GM12878 (cell line): ENCODE measurements around the gene CLCC1. TPM values are rescaled to one million over a fixed set of nuclear protein-coding genes. Genes with fewer than 3 reads are reported as not detected.

ENCODE experiments used
- ATAC-seq: fragments of 200-7000 bp; cut with Tn5 transposase; 3 replicates; pipeline ENCODE4 v1.9.1; 2020; ENCODE audit warnings: mild to moderate bottlenecking, moderate library complexity
- BruUV-seq: library from RNA; stranded (reverse); fragments of 400-500 nt; replicated peaks from 2 replicates; lab custom pipeline; 2021; lab: Mats Ljungman, UMichigan
- CTCF ChIA-PET: fragments of 300-600 bp; sonication (Branson Sonifier 250); formaldehyde crosslinking; extraction: SDS; loops from one replicate; lab custom pipeline; 2021; ENCODE audit warnings: inconsistent platforms; lab: Yijun Ruan, JAX
- POLR2A ChIA-PET: fragments of 350-600 bp; formaldehyde crosslinking; extraction: SDS; loops from one replicate; lab custom pipeline; 2021; ENCODE audit warnings: inconsistent platforms; lab: Charles Lee
- RAD21 ChIA-PET: fragments of 300-600 bp; sonication (Branson Sonifier 250); formaldehyde crosslinking; loops from one replicate; lab custom pipeline; 2023; ENCODE audit warnings: antibody characterized with exemption; ENCODE audit not compliant: unreplicated experiment; lab: Charles Lee
- SMC1A ChIA-PET: fragments of 300-600 bp; sonication (Branson Sonifier 250); formaldehyde crosslinking; loops from one replicate; lab custom pipeline; 2023; ENCODE audit not compliant: unreplicated experiment, uncharacterized antibody; lab: Charles Lee
- DNase-seq: peaks from one replicate; pipeline ENCODE4 v3.0.0-alpha.2; 2011; ENCODE audit warnings: low read depth, low spot score
- FAIRE-seq: peaks from 3 replicates; lab custom pipeline; 2011; peaks lifted over from hg19 to GRCh38; lab: Jason Lieb, UNC
- H2AFZ ChIP-seq: 2 replicates; pipeline ENCODE4 v1.6.0; 2011; ENCODE audit warnings: low read depth, low read length, control low read depth; ENCODE audit not compliant: control insufficient read depth
- H3K27ac ChIP-seq: 2 replicates; pipeline ENCODE4 v1.5.1; 2011; ENCODE audit warnings: control low read depth; ENCODE audit not compliant: control insufficient read depth, insufficient read depth
- H3K27me3 ChIP-seq, 2 experiments: replicated peaks in 1 of 2; 2 replicates each; pipeline versions ENCODE4 v1.6.0 to v1.6.1; 2011; ENCODE audit warnings: low read length in 1 of 2; ENCODE audit not compliant: control insufficient read depth in 2 of 2, insufficient read depth in 2 of 2
- H3K36me3 ChIP-seq, 2 experiments: 2 replicates each; pipeline ENCODE4 v1.5.1; 2011; ENCODE audit warnings: low read length in 1 of 2; ENCODE audit not compliant: control insufficient read depth in 2 of 2, insufficient read depth in 2 of 2
- H3K4me1 ChIP-seq: 2 replicates; pipeline ENCODE4 v1.6.1; 2011; ENCODE audit warnings: mild to moderate bottlenecking, low read length, moderate library complexity, mixed read lengths; ENCODE audit not compliant: control insufficient read depth, insufficient read depth
- H3K4me2 ChIP-seq: 2 replicates; pipeline ENCODE4 v1.6.0; 2011; ENCODE audit warnings: control low read depth; ENCODE audit not compliant: control insufficient read depth, insufficient read depth
- H3K4me3 ChIP-seq: fragments of 200-600 bp; sonication (generic); 2 replicates; pipeline ENCODE4 v1.5.1; 2016
- H3K79me2 ChIP-seq: 2 replicates; pipeline ENCODE4 v1.6.0; 2011; ENCODE audit warnings: low read length; ENCODE audit not compliant: control insufficient read depth, insufficient read depth
- H3K9ac ChIP-seq: 2 replicates; pipeline ENCODE4 v1.8.0; 2011; ENCODE audit warnings: low read length, control low read depth, mixed read lengths; ENCODE audit not compliant: control insufficient read depth, insufficient read depth
- H3K9me3 ChIP-seq: replicated peaks from 3 replicates; pipeline ENCODE4 v1.5.1; 2011; ENCODE audit warnings: mild to moderate bottlenecking, low read length; ENCODE audit not compliant: control insufficient read depth, insufficient read depth
- H4K20me1 ChIP-seq: 2 replicates; pipeline ENCODE4 v1.6.0; 2011; ENCODE audit not compliant: control insufficient read depth, insufficient read depth
- BHLHE40 ChIP-seq, 2 experiments: fragments of 450-650 bp in 1 of 2; IDR thresholded peaks; 2 replicates each; pipeline ENCODE4 v1.6.1; 2011 to 2017; ENCODE audit warnings: low read depth in 2 of 2, borderline replicate concordance in 1 of 2, improper control_type of control experiment in 1 of 2, low read length in 1 of 2, mild to moderate bottlenecking in 1 of 2
- EZH2 ChIP-seq: IDR thresholded peaks from 2 replicates; pipeline ENCODE4 v1.6.1; 2012; ENCODE audit warnings: low read depth, mild to moderate bottlenecking, control low read depth, inconsistent platforms, low read length, borderline replicate concordance; ENCODE audit not compliant: control insufficient read depth
- FOXM1 ChIP-seq: IDR thresholded peaks from 2 replicates; pipeline ENCODE4 v1.6.1; 2012; ENCODE audit warnings: low read depth, mild to moderate bottlenecking, inconsistent platforms, low read length, moderate library complexity
- GATAD2B ChIP-seq: fragments of 450-650 bp; conservative IDR thresholded peaks from 2 replicates; pipeline ENCODE4 v1.6.1; 2017; ENCODE audit warnings: low read depth, mild to moderate bottlenecking, moderate library complexity
- KAT2A ChIP-seq: conservative IDR thresholded peaks from 2 replicates; pipeline ENCODE4 v1.6.1; 2011; ENCODE audit warnings: low read depth, low read length; ENCODE audit not compliant: control insufficient read depth
- MEF2A ChIP-seq: IDR thresholded peaks from 2 replicates; pipeline ENCODE4 v1.6.1; 2011; ENCODE audit warnings: low read depth, mild to moderate bottlenecking, low read length, moderate library complexity; ENCODE audit not compliant: insufficient read depth
- POU2F2 ChIP-seq: IDR thresholded peaks from 3 replicates; pipeline ENCODE4 v1.6.1; 2011; ENCODE audit warnings: low read depth, mild to moderate bottlenecking, low read length, borderline replicate concordance
- RAD21 ChIP-seq: IDR thresholded peaks from 2 replicates; pipeline ENCODE4 v1.6.1; 2011; ENCODE audit warnings: mild to moderate bottlenecking, low read depth, low read length, moderate library complexity; ENCODE audit not compliant: insufficient read depth
- RAD51 ChIP-seq: fragments of 450-650 bp; IDR thresholded peaks from 2 replicates; pipeline ENCODE4 v1.6.1; 2016; ENCODE audit warnings: moderate library complexity, mild to moderate bottlenecking, inconsistent platforms
- RB1 ChIP-seq: fragments of 450-650 bp; formaldehyde crosslinking; IDR thresholded peaks from 2 replicates; pipeline ENCODE4 v1.6.1; 2017; ENCODE audit warnings: mild to moderate bottlenecking, borderline replicate concordance
- RBBP5 ChIP-seq: fragments of 200-600 bp; sonication (generic); conservative IDR thresholded peaks from 2 replicates; pipeline ENCODE4 v1.6.1; 2016
- SMAD5 ChIP-seq: IDR thresholded peaks from 2 replicates; pipeline ENCODE4 v1.6.1; 2016; ENCODE audit warnings: antibody characterized with exemption, low read depth
- YY1 ChIP-seq: IDR thresholded peaks from 2 replicates; pipeline ENCODE4 v1.6.1; 2011; ENCODE audit warnings: low read depth, mild to moderate bottlenecking, low read length
- WGBS: methylation state at CpG from one replicate; pipeline ENCODE4 v1.1.6; 2016; ENCODE audit warnings: low lambda C conversion rate; ENCODE audit not compliant: insufficient replicate concordance, insufficient coverage; ENCODE audit errors: missing lambda C conversion rate; 5-methylcytosine and 5-hydroxymethylcytosine counted together
- in situ Hi-C: fragments of 300-500 bp; cut with MboI; formaldehyde crosslinking; loops from 9 replicates; pipeline ENCODE4 v1.14.3; 2018; ENCODE audit warnings: mixed read lengths
- intact Hi-C: fragments of 100-400 bp; cut with micrococcal nuclease; formaldehyde crosslinking; loops from one replicate; pipeline ENCODE4 v1.14.2; 2022; ENCODE audit not compliant: unreplicated experiment
- polyA plus RNA-seq, 11 experiments: library from polyadenylated mRNA; depleted of rRNA in 4 of 11; unstranded in 6 of 11; stranded (reverse) in 5 of 11; fragments of >200 nt; fragmentation: Nextera tagmentation in 4 of 11; fragmentation: Illumina TruSeq in 1 of 11; extraction: Ambion mirVana in 4 of 11; extraction: Trizol in 1 of 11; gene quantifications; 1 replicate in 1 of 11; 2 replicates in 10 of 11; pipeline versions ENCODE4 v1.2.1 to v1.2.3, GENCODE V29; 2011 to 2016; ENCODE audit warnings: inconsistent platforms in 2 of 11, missing spikeins in 2 of 11, low read depth in 1 of 11
- total RNA-seq, 4 experiments: library from RNA; depleted of rRNA in 3 of 4; stranded (reverse); fragments of >200 nt in 3 of 4; fragmentation: Illumina TruSeq in 1 of 4; extraction: Trizol in 1 of 4; gene quantifications; 2 replicates each; pipeline versions ENCODE4 v1.2.1 to v1.2.3, GENCODE V29; 2013 to 2021
- TF ChIP-seq, protein P1 (sequence below): IDR thresholded peaks from 2 replicates; pipeline ENCODE4 v1.6.1; 2012; ENCODE audit warnings: low read depth, low read length, improper control_type of control experiment
- TF ChIP-seq, protein P2 (sequence below): fragments of 450-650 bp; IDR thresholded peaks from 2 replicates; pipeline ENCODE4 v1.6.1; 2016; ENCODE audit warnings: mild to moderate bottlenecking, moderate library complexity, borderline replicate concordance
- TF ChIP-seq, protein P3 (sequence below): fragments of 450-650 bp; IDR thresholded peaks from 2 replicates; pipeline ENCODE4 v1.6.1; 2017; ENCODE audit warnings: antibody characterized with exemption, mild to moderate bottlenecking, moderate library complexity

CLCC1 gene
- total and polyA plus RNA-seq, 10 of the 15 experiments (the other 5 are each of a cell fraction or from before 2014, with no cell fraction given), result 11.9 to 25.8 (median 16.1) TPM

DNA sequence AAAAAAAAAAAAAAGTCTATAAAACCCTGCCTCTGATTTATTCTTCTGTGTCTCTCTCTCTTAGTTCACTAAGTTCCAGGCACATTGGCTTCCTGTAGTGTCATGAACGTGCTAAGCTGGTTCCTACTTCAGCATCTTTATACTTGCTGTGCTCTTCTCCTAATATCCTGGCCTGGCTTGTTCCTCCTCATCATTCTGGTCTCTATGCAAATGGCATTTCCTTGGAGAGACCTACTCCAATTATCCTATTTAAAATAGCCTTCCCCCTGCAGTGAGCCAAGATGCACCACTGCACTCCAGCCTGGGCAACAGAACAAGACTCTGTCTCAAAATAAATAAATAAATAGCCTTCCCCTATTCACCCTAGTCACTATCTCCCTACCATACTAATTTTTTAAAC is 9.7 kb upstream of the CLCC1 start:
- DNase-seq, result no peak
- no peak overlapping the region for H3K27ac ChIP-seq
- intact Hi-C loops (no loop called here), in situ Hi-C loops (no loop called here)
- ATAC-seq, result no peak
- SMC1A ChIA-PET, result no interaction called here
- H3K27me3 ChIP-seq, result no peaks in the 10 kb centered on the region
- H3K4me3 ChIP-seq, result no peak overlapping the region
- POLR2A ChIA-PET, result no interaction called here
- H3K9me3 ChIP-seq, result no peaks in the 10 kb centered on the region
- H2AFZ ChIP-seq, result no peak overlapping the region
- peaks cover 0 to 2% of the 10 kb centered on the region in 2 experiments; a peak in 2 of 4 replicates for H3K36me3 ChIP-seq
- CTCF ChIA-PET, result interaction anchor here (0.7 kb wide), 1 partner anchor 51 kb away, joined by 3 read pairs; no protein-coding TSS in a partner anchor
- no TSS peak for BruUV-seq
- no peaks in the 10 kb centered on the region for H4K20me1 ChIP-seq
- H3K4me2 ChIP-seq, result no peak overlapping the region
- no peak overlapping the region for H3K9ac ChIP-seq
- H3K79me2 ChIP-seq, result no peaks in the 10 kb centered on the region
- no peak for FAIRE-seq
- RAD21 ChIA-PET, result no interaction called here
- 71% methylated on average over 1 of the region's 1 CpG for WGBS
- no peaks in the 10 kb centered on the region for H3K4me1 ChIP-seq
- TF ChIP-seq, protein P1, sequence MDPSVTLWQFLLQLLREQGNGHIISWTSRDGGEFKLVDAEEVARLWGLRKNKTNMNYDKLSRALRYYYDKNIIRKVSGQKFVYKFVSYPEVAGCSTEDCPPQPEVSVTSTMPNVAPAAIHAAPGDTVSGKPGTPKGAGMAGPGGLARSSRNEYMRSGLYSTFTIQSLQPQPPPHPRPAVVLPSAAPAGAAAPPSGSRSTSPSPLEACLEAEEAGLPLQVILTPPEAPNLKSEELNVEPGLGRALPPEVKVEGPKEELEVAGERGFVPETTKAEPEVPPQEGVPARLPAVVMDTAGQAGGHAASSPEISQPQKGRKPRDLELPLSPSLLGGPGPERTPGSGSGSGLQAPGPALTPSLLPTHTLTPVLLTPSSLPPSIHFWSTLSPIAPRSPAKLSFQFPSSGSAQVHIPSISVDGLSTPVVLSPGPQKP, result no peak
- TF ChIP-seq BHLHE40 (IDR thresholded peaks at IDR 0.05; ENCODE audit: borderline replicate concordance in 1 of 2, low read depth in 2 of 2, low read length in 1 of 2), result no peak
- TF ChIP-seq YY1, result no peak
- TF ChIP-seq KAT2A, result no peak
- no peak for TF ChIP-seq SMAD5
- no peak for TF ChIP-seq POU2F2
- no peak for TF ChIP-seq RBBP5
- TF ChIP-seq RAD21, result no peak
- TF ChIP-seq RB1, result no peak
- TF ChIP-seq RAD51, result no peak
- TF ChIP-seq, protein P2, sequence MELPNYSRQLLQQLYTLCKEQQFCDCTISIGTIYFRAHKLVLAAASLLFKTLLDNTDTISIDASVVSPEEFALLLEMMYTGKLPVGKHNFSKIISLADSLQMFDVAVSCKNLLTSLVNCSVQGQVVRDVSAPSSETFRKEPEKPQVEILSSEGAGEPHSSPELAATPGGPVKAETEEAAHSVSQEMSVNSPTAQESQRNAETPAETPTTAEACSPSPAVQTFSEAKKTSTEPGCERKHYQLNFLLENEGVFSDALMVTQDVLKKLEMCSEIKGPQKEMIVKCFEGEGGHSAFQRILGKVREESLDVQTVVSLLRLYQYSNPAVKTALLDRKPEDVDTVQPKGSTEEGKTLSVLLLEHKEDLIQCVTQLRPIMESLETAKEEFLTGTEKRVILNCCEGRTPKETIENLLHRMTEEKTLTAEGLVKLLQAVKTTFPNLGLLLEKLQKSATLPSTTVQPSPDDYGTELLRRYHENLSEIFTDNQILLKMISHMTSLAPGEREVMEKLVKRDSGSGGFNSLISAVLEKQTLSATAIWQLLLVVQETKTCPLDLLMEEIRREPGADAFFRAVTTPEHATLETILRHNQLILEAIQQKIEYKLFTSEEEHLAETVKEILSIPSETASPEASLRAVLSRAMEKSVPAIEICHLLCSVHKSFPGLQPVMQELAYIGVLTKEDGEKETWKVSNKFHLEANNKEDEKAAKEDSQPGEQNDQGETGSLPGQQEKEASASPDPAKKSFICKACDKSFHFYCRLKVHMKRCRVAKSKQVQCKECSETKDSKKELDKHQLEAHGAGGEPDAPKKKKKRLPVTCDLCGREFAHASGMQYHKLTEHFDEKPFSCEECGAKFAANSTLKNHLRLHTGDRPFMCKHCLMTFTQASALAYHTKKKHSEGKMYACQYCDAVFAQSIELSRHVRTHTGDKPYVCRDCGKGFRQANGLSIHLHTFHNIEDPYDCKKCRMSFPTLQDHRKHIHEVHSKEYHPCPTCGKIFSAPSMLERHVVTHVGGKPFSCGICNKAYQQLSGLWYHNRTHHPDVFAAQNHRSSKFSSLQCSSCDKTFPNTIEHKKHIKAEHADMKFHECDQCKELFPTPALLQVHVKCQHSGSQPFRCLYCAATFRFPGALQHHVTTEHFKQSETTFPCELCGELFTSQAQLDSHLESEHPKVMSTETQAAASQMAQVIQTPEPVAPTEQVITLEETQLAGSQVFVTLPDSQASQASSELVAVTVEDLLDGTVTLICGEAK, result no peak
- no peak for TF ChIP-seq EZH2
- TF ChIP-seq, protein P3, sequence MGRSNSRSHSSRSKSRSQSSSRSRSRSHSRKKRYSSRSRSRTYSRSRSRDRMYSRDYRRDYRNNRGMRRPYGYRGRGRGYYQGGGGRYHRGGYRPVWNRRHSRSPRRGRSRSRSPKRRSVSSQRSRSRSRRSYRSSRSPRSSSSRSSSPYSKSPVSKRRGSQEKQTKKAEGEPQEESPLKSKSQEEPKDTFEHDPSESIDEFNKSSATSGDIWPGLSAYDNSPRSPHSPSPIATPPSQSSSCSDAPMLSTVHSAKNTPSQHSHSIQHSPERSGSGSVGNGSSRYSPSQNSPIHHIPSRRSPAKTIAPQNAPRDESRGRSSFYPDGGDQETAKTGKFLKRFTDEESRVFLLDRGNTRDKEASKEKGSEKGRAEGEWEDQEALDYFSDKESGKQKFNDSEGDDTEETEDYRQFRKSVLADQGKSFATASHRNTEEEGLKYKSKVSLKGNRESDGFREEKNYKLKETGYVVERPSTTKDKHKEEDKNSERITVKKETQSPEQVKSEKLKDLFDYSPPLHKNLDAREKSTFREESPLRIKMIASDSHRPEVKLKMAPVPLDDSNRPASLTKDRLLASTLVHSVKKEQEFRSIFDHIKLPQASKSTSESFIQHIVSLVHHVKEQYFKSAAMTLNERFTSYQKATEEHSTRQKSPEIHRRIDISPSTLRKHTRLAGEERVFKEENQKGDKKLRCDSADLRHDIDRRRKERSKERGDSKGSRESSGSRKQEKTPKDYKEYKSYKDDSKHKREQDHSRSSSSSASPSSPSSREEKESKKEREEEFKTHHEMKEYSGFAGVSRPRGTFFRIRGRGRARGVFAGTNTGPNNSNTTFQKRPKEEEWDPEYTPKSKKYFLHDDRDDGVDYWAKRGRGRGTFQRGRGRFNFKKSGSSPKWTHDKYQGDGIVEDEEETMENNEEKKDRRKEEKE, result no peak
- TF ChIP-seq GATAD2B, result no peak
- no peak for TF ChIP-seq FOXM1
- no peak for TF ChIP-seq MEF2A
